Progenitor cell of endocrine pancreas (in vitro differentiated cells): ENCODE measurements around the gene UBAP2. TPM values are rescaled to one million over a fixed set of nuclear protein-coding genes. Genes with fewer than 3 reads are reported as not detected.
A peak's percentile ranks its signal among the peaks of the same experiment; 100 is the strongest.

ENCODE experiments used
- DNase-seq: peaks from one replicate; pipeline ENCODE4 v3.0.0; 2021; ENCODE audit warnings: low spot score; ENCODE audit not compliant: unreplicated experiment
- H3K27ac Mint-ChIP-seq: 2 replicates; pipeline ENCODE4 v1.8.0; 2021; ENCODE audit warnings: mild to moderate bottlenecking, moderate library complexity, mixed read lengths
- H3K27me3 Mint-ChIP-seq: 2 replicates; pipeline ENCODE4 v1.8.0; 2021; ENCODE audit warnings: mixed read lengths
- H3K36me3 Mint-ChIP-seq: 2 replicates; pipeline ENCODE4 v1.8.0; 2022; ENCODE audit warnings: mixed read lengths; ENCODE audit not compliant: insufficient read depth
- H3K4me1 Mint-ChIP-seq: 2 replicates; pipeline ENCODE4 v1.8.0; 2021; ENCODE audit warnings: low read depth, mixed read lengths
- H3K4me3 Mint-ChIP-seq: 2 replicates; pipeline ENCODE4 v1.8.0; 2021; ENCODE audit warnings: low read depth, mild to moderate bottlenecking, moderate library complexity, mixed read lengths
- H3K9me3 Mint-ChIP-seq: 2 replicates; pipeline ENCODE4 v1.8.0; 2021; ENCODE audit warnings: low read depth, mixed read lengths
- total RNA-seq: library from RNA; stranded (reverse); gene quantifications from 2 replicates; pipeline ENCODE4 v1.2.1, GENCODE V29; 2021
- TF ChIP-seq, protein P1 (sequence below): fragments of 200-600 bp; sonication (generic); IDR thresholded peaks from one replicate; pipeline ENCODE4 v1.5.0; 2021; ENCODE audit warnings: antibody characterized with exemption, mild to moderate bottlenecking; ENCODE audit not compliant: unreplicated experiment

UBAP2 gene
- total RNA-seq, 1 donor from 2014 or later, result 56.7 TPM

DNA sequence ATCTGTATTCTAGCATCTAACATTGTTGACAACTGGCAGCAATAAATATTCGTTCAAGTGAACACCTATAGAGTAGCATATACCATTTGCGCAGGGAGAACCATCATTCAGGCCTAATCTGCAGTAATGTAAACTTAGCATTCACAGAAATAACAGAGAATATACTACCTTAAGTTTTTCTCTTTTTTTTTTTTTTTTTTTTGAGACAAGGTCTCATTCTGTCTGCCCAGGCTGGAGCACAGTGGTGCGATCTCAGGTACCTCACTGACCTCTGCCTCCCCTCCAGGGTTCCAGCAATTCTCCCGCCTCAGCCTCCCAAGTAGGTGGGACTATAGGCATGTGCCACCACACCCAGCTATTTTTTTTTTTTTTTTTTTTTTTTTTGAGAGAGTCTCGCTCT, 12.1 kb downstream of the UBAP2 start:
- H3K9me3 Mint-ChIP-seq, result no peaks in the 10 kb centered on the region
- H3K4me3 Mint-ChIP-seq, result no peak overlapping the region
- TF ChIP-seq, protein P1, sequence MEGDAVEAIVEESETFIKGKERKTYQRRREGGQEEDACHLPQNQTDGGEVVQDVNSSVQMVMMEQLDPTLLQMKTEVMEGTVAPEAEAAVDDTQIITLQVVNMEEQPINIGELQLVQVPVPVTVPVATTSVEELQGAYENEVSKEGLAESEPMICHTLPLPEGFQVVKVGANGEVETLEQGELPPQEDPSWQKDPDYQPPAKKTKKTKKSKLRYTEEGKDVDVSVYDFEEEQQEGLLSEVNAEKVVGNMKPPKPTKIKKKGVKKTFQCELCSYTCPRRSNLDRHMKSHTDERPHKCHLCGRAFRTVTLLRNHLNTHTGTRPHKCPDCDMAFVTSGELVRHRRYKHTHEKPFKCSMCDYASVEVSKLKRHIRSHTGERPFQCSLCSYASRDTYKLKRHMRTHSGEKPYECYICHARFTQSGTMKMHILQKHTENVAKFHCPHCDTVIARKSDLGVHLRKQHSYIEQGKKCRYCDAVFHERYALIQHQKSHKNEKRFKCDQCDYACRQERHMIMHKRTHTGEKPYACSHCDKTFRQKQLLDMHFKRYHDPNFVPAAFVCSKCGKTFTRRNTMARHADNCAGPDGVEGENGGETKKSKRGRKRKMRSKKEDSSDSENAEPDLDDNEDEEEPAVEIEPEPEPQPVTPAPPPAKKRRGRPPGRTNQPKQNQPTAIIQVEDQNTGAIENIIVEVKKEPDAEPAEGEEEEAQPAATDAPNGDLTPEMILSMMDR, result no peak
- no peaks in the 10 kb centered on the region for H3K27me3 Mint-ChIP-seq
- peaks cover 9% of the 10 kb centered on the region for H3K4me1 Mint-ChIP-seq
- no peak for DNase-seq
- H3K27ac Mint-ChIP-seq, result peak overlapping the region; percentile 96
- peaks cover 28% of the 10 kb centered on the region for H3K36me3 Mint-ChIP-seq

DNA sequence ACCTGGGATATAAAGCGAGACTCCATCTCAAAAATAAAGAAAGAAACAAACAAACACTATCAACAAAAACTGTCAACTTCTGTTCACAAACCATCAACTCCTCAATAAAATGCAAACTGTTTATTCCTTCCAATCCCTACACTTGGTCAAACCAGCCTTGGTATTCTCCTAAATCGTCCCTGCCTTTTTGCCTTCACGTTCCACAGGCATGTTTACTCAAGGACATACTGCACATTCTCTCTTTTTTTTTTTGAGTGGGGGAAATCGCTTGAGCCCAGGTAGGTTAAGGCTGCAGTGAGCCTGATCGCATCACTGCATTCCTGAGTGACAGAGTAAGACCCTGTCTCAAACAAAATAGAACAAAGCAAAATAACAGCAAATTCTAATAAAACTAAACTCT, 13.0 kb downstream of the UBAP2 start:
- peak overlapping the region; percentile 96 for H3K27ac Mint-ChIP-seq
- no peak for DNase-seq
- no peak overlapping the region for H3K4me3 Mint-ChIP-seq
- H3K4me1 Mint-ChIP-seq, result peaks cover 9% of the 10 kb centered on the region
- H3K9me3 Mint-ChIP-seq, result no peaks in the 10 kb centered on the region
- no peaks in the 10 kb centered on the region for H3K27me3 Mint-ChIP-seq
- peaks cover 24% of the 10 kb centered on the region for H3K36me3 Mint-ChIP-seq
- TF ChIP-seq, protein P1, result no peak

DNA sequence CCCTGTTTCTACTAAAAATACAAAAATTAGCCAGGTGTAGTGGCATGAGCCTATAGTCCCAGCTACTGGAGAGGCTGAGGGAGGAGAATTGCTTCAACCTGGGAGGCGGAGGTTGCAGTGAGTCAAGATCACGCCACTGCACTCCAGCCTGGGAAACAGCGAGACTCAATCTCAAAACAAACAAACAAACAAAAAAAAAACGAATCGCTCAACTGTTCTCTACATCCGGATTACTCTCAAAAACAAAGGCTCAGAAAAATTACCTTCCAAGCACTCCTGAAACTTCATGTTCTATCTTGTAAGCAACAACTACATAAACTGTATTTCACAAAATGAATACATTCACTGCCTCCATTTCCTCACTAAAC, 14.0 kb downstream of the UBAP2 start:
- H3K36me3 Mint-ChIP-seq, result peaks cover 20% of the 10 kb centered on the region
- no peak overlapping the region for H3K4me3 Mint-ChIP-seq
- H3K27me3 Mint-ChIP-seq, result no peaks in the 10 kb centered on the region
- H3K4me1 Mint-ChIP-seq, result peaks cover 9% of the 10 kb centered on the region
- no peak for DNase-seq
- no peaks in the 10 kb centered on the region for H3K9me3 Mint-ChIP-seq
- TF ChIP-seq, protein P1, result no peak
- H3K27ac Mint-ChIP-seq, result no peak overlapping the region

DNA sequence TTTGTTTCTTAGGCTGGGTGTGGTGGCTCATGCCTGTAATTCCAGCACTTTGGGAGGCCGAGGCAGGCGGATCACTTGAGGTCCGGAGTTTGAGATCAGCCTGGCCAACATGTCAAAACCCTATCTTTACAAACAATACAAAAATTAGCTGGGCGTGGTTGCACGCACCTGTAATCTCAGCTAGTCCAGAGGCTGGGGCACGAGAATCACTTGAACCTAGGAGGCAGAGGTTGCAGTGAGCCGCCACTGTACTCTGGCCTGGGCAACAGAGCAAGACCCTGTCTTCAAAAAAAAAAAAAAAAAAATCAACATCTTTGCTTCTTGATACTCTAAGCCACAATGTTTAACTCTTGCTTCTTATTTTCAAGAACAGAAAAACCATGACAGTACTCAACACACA, 16.1 kb downstream of the UBAP2 start:
- H3K9me3 Mint-ChIP-seq, result no peaks in the 10 kb centered on the region
- no peak for DNase-seq
- peaks cover 22% of the 10 kb centered on the region for H3K36me3 Mint-ChIP-seq
- no peak overlapping the region for H3K4me3 Mint-ChIP-seq
- peak overlapping the region; percentile 19 for H3K27ac Mint-ChIP-seq
- TF ChIP-seq, protein P1, result no peak
- peaks cover 9% of the 10 kb centered on the region for H3K4me1 Mint-ChIP-seq
- H3K27me3 Mint-ChIP-seq, result no peaks in the 10 kb centered on the region

DNA sequence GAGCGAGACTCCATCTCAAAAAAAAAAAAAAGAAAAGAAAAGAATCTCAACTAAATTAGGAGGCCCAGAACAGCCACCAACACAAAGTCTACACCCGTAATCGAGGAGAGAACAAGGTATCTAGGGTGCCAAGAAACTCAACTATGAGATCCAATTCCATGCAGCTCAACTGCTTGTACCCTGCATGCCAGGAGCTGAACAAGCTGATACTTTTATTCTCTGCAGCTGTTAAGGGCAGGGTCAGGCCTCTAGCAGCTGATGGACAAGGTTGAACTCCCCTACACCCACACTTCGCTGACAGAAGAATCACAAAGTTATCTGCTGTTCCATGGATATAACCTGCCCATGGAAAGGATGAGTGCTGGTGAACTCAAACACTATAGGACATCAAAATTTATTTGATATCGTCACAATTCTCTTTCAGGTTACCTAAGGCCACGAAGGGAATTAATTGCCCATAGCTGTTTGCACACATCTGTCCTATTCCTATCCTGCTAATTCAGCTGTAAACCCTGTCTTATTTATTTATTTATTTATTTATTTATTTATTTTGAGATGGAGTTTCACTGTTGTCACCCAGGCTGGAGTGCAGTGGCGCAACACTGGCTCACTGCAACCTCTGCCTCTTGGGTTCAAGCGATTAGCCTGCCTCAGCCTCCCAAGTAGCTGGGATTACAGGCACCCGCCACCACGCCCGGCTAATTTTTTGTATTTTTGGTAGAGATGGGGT, 20.7 kb downstream of the UBAP2 start:
- DNase-seq, result no peak
- H3K4me3 Mint-ChIP-seq, result no peak overlapping the region
- H3K9me3 Mint-ChIP-seq, result no peaks in the 10 kb centered on the region
- TF ChIP-seq, protein P1, result no peak
- no peaks in the 10 kb centered on the region for H3K27me3 Mint-ChIP-seq
- H3K36me3 Mint-ChIP-seq, result peaks cover 15% of the 10 kb centered on the region
- peaks cover 3% of the 10 kb centered on the region for H3K4me1 Mint-ChIP-seq
- no peak overlapping the region for H3K27ac Mint-ChIP-seq
